ENCODE data around the gene CLDN2. TPM values are rescaled to one million over a fixed set of nuclear protein-coding genes. Genes with fewer than 3 reads are reported as not detected.

The CLDN2 gene
- total and polyA plus RNA-seq, 2 of the 13 experiments (the other 11 are each of a cell fraction or from before 2014, with no cell fraction given) = 1.3 to 1.5 TPM

DNA sequence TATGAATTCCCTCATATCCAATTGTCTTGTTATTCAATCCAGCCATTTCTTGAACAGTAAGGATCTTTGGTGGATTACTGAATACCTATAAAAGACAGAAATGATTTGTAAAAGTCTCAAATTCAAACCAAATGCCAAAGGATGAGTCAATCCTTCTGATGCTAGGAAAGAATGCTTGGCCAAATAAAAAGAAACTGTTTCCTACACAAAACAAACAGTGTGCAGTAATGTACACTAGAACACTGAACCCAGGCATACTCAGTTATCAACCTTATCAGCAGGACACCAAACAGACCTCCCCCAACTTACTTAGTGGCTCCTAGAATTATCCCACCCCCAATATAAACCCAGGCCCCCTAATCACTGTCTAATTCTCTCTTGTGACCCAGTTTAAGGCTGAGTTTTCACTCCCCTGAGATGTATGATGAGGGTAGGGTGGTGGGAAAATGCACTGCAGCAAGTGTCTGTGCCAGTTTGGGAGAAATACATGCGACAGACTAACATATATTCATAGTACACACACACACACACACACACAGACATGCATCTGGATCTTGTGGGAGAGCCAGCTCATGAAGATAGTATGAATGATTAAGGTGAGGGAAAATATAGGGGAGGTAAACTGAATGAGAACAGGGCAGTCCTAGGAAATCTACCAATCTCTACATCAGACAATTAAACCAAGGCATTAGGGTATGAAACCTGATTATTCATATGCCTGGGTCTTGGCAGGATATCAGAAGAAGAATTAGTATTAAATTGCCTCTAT, 35.0 kb downstream of the CLDN2 start (continued):
- TF ChIP-seq, protein P1, sequence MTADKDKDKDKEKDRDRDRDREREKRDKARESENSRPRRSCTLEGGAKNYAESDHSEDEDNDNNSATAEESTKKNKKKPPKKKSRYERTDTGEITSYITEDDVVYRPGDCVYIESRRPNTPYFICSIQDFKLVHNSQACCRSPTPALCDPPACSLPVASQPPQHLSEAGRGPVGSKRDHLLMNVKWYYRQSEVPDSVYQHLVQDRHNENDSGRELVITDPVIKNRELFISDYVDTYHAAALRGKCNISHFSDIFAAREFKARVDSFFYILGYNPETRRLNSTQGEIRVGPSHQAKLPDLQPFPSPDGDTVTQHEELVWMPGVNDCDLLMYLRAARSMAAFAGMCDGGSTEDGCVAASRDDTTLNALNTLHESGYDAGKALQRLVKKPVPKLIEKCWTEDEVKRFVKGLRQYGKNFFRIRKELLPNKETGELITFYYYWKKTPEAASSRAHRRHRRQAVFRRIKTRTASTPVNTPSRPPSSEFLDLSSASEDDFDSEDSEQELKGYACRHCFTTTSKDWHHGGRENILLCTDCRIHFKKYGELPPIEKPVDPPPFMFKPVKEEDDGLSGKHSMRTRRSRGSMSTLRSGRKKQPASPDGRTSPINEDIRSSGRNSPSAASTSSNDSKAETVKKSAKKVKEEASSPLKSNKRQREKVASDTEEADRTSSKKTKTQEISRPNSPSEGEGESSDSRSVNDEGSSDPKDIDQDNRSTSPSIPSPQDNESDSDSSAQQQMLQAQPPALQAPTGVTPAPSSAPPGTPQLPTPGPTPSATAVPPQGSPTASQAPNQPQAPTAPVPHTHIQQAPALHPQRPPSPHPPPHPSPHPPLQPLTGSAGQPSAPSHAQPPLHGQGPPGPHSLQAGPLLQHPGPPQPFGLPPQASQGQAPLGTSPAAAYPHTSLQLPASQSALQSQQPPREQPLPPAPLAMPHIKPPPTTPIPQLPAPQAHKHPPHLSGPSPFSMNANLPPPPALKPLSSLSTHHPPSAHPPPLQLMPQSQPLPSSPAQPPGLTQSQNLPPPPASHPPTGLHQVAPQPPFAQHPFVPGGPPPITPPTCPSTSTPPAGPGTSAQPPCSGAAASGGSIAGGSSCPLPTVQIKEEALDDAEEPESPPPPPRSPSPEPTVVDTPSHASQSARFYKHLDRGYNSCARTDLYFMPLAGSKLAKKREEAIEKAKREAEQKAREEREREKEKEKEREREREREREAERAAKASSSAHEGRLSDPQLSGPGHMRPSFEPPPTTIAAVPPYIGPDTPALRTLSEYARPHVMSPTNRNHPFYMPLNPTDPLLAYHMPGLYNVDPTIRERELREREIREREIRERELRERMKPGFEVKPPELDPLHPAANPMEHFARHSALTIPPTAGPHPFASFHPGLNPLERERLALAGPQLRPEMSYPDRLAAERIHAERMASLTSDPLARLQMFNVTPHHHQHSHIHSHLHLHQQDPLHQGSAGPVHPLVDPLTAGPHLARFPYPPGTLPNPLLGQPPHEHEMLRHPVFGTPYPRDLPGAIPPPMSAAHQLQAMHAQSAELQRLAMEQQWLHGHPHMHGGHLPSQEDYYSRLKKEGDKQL (CRISPR knock-in tag; IDR thresholded peaks at IDR 0.05; ENCODE audit: low read depth) = no peak
- TF ChIP-seq NFATC3 (CRISPR knock-in tag; IDR thresholded peaks at IDR 0.05) (no peak), NR2F2 (IDR thresholded peaks at IDR 0.05; ENCODE audit: borderline replicate concordance, low read depth) (0 out of 2 replicates have a peak, but pooled peaks have one; percentile 32), SP5 (CRISPR knock-in tag; IDR thresholded peaks at IDR 0.05; ENCODE audit: borderline replicate concordance, low read depth) (peak; percentile 27; the same call in 1 of the 2 replicates), ZNF639 (CRISPR knock-in tag; conservative IDR thresholded peaks at IDR 0.05) (no peak), XRCC5 (optimal IDR thresholded peaks at IDR 0.05; ENCODE audit: low read length) (no peak), EZH2 (conservative IDR thresholded peaks at IDR 0.05; ENCODE audit: low read depth, low read length) (no peak), NAIF1 (CRISPR knock-in tag; IDR thresholded peaks at IDR 0.05; ENCODE audit: borderline replicate concordance) (no peak), NFIC (IDR thresholded peaks at IDR 0.05; ENCODE audit: low read length) (peak; percentile 80), ZNF317 (CRISPR knock-in tag; IDR thresholded peaks at IDR 0.05) (no peak), MED13 (CRISPR knock-in tag; IDR thresholded peaks at IDR 0.05) (peak; percentile 38; the same call in 1 of the 2 replicates), ZSCAN21 (CRISPR knock-in tag; IDR thresholded peaks at IDR 0.05; ENCODE audit: borderline replicate concordance) (no peak), MED1 (CRISPR knock-in tag; IDR thresholded peaks at IDR 0.05) (peak; percentile 47; the same call in 1 of the 2 replicates), HMG20A (CRISPR knock-in tag; IDR thresholded peaks at IDR 0.05; ENCODE audit: borderline replicate concordance) (peak; percentile 54; the same call in 1 of the 2 replicates), ZBTB7B (CRISPR knock-in tag; IDR thresholded peaks at IDR 0.05) (peak; percentile 82; the same call in 1 of the 2 replicates)

All from HepG2 (cell line).